HG03439 (cell line): ENCODE measurements around the gene DHFR.
"Not testable (repeated sequence)": the region's sequence is repeated elsewhere in the genome, so short reads cannot be mapped to it uniquely, and the experiment has no call there.

Experiments
- ATAC-seq: cut with Tn5 transposase; IDR thresholded peaks from one replicate; pipeline ENCODE4 v1.9.1; 2021; ENCODE audit warnings: mild to moderate bottlenecking, moderate library complexity; ENCODE audit not compliant: unreplicated experiment

DHFR gene

GRCh38 chr5:80654391-80655230, at the start of gene DHFR, which contains the start of gene MSH3:
TSS of gene DHFR (minus strand) at chr5:80654983. CDS start at chr5:80654489, 494 bp downstream.
TSS of gene MSH3 (plus strand) at chr5:80654652. CDS start at chr5:80654728, 76 bp downstream.
- ATAC-seq: peak; percentile 23

- no peak for ATAC-seq
These were observed 49.4 kb upstream of the DHFR start for GRCh38 chr5:80704221-80704620.

- no peak for ATAC-seq
These were observed 49.0 kb upstream of the DHFR start for GRCh38 chr5:80703747-80704146.

- no peak for ATAC-seq
These were observed 48.5 kb upstream of the DHFR start for GRCh38 chr5:80703291-80703690.

GRCh38 chr5:80701597-80701996, 46.8 kb upstream of the DHFR start:
- ATAC-seq: no peak

- ATAC-seq: no peak
These were observed 43.6 kb upstream of the DHFR start for GRCh38 chr5:80698369-80698768.

- ATAC-seq: no peak
These were observed 42.3 kb upstream of the DHFR start for GRCh38 chr5:80697100-80697499.

GRCh38 chr5:80696450-80696849, 41.7 kb upstream of the DHFR start:
- no peak for ATAC-seq

- ATAC-seq: no peak
These were observed 40.9 kb upstream of the DHFR start for GRCh38 chr5:80695666-80696065.

GRCh38 chr5:80689627-80690026, 34.8 kb upstream of the DHFR start:
- ATAC-seq: no peak

GRCh38 chr5:80688648-80689420, 34.1 kb upstream of the DHFR start:
- no peak for ATAC-seq

GRCh38 chr5:80686757-80687156, 32.0 kb upstream of the DHFR start:
- no peak for ATAC-seq

- ATAC-seq: no peak
These were observed 21.9 kb upstream of the DHFR start for GRCh38 chr5:80676706-80677105.

- ATAC-seq: no peak
These were observed 17.5 kb upstream of the DHFR start for GRCh38 chr5:80672140-80672736.

GRCh38 chr5:80668016-80668969, 13.5 kb upstream of the DHFR start:
- ATAC-seq: peak; percentile 67

- ATAC-seq: no peak
These were observed 12.6 kb upstream of the DHFR start for GRCh38 chr5:80667384-80667783.

GRCh38 chr5:80665057-80665456, 10.3 kb upstream of the DHFR start:
- ATAC-seq: no peak

- no peak for ATAC-seq
These were observed 7.3 kb upstream of the DHFR start for GRCh38 chr5:80662108-80662507.

GRCh38 chr5:80660661-80661060, 5.9 kb upstream of the DHFR start:
- not testable (repeated sequence) for ATAC-seq

- ATAC-seq: no peak
These were observed 4.3 kb upstream of the DHFR start for GRCh38 chr5:80659106-80659505.
